GM19372 (cell line): ENCODE data around the gene FER1L5.

Experiments
- ATAC-seq: cut with Tn5 transposase; IDR thresholded peaks from one replicate; pipeline ENCODE4 v1.9.1; 2021; ENCODE audit warnings: mild to moderate bottlenecking, low read depth, moderate library complexity; ENCODE audit not compliant: unreplicated experiment

The FER1L5 gene

DNA sequence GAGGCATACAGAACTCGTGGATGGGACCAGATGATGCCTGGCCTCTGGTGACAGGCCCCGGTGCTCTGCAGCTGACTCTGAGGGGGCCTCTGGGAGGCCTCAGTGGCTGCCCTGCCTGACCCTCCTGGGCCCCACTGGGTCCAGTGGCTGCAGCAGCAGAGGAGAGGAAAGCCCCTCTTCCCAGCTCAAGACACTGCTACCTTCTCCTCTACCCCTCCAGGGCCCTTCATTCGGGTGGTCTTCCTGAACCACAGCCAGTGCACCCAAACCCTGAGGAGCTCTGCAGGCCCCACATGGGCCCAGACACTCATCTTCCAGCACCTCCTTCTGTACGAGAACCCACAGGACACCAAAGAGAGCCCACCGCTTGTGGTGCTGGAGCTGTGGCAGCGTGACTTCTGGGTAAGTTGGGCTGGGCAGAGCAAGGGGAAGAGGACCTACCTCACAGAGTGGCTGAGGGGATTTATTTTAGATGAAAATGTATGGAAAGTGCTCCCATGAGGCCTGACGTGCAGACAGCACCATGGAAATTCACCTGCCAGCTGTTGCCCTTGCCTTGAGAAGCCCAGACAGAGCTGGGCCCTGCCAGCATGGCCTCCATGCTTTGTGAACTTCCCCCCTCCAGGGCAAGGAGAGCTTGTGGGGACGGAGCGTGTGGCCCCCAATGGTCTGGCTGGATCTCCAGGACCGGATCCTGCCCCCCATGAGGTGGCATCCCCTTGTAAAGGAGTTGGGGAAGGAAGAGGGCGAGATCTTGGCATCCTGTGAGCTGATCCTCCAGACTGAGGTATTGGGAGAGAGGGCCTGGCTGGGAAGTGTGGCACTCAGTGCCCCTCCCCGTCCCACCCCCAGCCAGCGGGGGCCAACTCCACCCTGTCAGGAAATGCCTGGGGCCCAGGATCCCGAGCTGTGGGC is 51.0 kb downstream of the FER1L5 start:
- ATAC-seq, result no peak

DNA sequence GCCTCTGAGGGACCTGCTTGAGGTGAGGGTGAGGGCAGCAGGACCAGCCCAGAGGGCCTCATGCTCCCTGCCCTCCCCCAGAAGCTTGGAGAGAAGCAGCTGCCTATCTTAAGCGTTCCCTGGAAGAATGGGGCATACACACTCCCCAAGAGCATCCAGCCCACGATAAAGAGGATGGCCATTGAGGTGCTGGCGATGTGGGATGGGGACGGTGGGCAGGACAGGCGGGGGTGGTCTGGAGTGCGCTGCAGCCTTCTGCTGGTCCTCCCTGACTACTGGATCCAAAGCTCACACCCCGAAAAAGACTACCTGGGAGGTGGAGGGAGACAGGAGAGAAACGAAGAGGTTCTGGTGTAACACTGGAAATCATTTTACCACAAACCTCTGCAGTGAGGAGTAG is 51.7 kb downstream of the FER1L5 start:
- ATAC-seq, result no peak

DNA sequence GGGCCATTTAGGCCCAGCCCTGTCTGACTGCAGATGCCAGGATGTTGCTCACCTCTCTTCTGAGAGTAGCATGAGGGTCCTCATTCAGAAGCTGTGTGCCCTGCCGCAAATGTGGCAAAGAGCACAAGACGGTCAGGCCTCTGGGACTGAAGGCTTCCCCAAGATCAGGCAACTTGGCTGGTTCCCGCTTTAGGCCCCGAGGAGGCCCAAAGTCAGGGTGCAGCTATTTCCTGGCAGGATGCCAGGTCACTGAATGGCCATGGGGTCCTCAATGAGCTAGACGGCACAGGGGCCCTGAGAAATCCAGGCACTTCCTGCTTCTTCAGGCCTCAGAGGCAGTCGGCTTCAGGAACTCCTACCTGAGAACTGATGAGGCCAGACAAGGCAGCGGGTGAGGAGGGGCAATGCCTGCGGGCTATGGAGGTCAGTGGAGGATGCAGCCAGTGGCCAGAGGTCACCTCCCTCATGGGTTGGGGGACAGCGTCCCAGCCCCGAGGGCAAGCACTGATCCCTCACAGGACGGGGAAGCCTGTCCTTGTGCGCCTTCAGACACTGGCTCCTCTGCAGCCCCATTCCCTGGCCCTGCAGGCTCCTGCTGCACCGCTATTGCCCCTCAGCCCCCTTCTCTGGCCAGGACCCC is 52.4 kb downstream of the FER1L5 start:
- ATAC-seq, result no peak

DNA sequence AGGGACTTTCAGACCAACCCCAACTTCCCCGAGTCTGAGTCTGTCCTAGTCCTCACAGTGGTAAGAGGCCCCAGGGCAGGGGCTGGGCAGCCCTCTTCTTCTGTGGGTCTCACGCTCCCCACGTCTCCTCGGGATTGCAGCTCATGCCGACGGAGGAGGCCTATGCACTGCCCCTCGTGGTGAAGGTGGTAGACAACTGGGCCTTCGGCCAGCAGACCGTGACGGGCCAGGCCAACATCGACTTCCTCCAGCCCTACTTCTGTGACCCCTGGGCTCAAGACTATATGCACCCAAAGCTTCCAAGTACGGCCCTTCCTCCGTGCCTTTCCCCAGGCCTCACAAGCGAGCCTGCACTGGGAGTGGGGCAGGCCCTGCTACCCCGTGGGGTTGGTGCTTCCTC is 53.0 kb downstream of the FER1L5 start:
- no peak for ATAC-seq

DNA sequence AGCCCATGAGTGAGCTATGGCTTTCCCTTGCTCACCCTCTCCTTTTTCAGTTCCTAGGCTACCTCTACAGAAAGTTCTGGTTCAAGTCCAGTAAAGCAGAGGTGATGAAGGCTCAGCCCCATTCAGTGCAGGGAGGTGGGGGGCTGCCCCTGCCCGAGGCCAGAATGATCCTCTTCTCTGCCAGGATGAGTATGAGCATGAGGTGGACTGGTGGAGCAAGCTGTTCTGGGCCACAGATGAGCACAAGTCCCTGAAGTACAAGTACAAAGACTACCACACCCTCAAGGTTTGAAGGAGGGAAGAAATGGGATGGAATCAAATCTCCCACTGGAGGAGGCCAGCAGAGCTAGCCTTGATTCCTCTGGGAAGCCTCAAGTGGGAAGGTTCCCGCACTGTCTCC is 54.9 kb downstream of the FER1L5 start:
- no peak for ATAC-seq

DNA sequence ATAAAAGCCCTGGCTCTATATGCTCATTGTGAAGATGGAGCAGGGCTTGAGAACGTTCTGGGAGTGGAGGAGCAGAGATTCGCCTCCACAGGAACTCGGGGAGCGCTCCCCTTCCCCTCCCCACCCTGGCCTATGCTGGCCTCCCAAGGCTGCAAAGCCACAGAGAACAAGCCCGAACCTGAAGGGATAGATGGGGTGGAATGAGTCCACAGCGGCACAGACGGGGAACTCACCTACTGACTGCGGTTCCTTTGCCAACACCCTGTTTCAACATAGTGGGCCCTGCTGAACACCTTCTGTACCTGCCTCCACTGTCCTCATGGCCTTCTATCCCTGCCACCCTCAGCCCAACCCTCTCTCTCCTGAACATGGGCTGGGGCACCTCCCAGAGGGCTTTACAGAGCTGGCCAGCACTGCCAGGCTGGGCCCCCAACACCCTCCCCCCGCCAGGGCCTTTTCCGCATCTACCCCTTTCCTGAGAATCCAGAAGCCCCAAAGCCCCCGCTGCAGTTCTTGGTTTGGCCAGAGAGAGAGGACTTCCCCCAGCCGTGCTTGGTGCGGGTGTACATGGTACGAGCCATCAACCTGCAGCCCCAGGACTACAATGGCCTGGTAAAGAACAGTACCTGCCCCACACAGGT is 55.8 kb downstream of the FER1L5 start:
- no peak for ATAC-seq

DNA sequence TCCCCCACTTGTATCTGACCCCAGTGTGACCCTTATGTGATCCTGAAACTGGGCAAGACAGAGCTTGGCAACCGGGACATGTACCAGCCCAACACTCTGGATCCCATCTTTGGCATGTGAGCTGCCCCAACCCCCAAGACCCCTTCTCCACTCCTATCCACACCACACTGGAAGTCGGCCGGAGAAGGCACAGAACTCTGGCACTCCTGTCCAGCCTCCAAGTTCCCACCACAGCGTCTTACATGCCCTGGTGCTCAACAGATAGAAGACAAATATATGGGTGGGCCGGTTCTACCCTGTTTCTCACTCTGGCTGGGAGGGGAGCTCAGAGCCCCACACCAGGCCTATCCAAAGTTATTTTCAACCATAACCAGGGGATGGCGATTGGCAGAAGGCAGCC is 56.5 kb downstream of the FER1L5 start:
- ATAC-seq, result no peak

DNA sequence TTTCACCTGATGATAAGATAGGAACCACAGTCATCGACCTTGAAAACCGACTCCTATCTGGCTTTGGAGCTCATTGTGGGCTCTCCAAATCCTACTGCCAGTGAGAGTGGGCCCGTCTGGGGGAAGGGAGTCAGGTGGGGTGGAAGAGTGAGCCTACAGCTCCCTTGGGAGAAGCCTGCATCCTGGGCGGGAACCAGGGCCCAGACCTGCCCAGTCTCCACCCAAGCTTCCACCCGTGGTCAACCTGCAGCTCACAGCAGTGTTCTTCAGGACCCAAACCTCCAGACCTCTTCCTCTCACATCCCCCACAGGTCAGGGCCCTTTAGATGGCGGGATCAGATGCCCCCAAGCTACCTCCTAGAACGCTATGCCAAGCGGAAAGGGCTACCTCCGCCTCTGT is 57.1 kb downstream of the FER1L5 start:
- no peak for ATAC-seq

DNA sequence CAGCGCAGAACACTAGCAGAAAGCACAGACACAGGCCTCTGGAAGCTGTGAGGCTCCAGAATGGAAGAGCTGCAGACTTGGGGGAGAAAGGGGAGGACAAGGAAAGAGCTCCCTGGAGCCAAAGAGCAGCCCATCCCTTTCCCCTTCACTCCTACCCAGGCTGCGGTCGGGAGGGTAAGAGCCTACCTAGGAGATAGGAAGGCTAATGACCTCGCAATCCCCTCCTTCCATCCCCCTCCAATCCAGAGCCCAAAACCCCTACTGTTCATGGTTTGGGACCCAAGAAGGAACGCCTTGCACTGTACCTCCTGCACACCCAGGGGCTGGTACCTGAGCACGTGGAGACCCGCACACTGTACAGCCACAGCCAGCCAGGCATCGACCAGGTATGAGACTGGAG is 57.5 kb downstream of the FER1L5 start:
- no peak for ATAC-seq

DNA sequence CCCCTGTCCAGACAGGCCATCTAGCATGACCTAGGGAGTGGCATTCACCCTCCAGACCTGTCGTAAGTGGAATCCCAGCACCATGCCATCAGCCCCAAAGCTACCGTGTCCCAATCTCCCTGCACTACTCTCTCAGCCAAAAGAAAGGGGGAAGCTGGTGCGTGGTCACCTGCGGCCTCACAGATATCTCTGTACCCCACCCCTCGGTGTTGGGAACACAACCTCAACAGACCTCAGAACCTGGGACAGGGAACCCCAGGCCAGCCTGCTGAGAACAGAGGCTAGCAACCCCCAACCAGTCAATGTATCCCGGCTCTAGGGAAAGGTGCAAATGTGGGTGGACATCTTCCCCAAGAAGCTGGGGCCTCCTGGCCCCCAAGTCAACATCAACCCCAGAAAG is 59.1 kb downstream of the FER1L5 start:
- ATAC-seq, result no peak

DNA sequence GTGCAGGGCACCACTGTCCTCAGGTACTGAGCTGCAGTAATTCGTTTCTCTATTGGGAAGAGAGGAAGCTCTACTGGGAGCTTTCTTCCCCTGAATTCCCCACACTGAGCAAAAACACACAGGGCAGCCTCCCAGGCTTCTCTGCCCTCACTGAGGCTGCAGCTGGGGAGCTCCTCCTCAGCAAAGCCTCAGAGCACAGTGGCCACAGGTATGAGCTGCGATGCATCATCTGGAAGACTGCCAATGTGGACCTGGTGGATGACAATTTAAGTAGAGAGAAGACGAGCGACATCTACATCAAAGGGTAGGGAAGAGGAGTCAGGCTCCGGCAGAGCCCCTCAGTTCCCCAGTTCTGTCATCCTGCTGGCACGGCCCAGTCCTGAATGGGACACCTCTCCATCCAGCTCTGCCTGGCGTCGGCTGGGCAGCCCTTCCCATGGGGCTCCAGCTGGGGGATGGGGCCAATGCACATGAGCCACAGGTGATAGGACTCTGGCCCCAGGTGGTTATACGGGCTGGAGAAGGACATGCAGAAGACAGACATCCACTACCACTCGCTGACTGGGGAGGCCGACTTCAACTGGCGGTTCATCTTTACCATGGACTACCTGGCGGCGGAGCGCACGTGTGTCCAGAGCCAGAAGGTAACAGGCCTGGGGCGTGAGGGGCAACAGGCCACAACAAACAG is 59.7 kb downstream of the FER1L5 start:
- ATAC-seq, result no peak

DNA sequence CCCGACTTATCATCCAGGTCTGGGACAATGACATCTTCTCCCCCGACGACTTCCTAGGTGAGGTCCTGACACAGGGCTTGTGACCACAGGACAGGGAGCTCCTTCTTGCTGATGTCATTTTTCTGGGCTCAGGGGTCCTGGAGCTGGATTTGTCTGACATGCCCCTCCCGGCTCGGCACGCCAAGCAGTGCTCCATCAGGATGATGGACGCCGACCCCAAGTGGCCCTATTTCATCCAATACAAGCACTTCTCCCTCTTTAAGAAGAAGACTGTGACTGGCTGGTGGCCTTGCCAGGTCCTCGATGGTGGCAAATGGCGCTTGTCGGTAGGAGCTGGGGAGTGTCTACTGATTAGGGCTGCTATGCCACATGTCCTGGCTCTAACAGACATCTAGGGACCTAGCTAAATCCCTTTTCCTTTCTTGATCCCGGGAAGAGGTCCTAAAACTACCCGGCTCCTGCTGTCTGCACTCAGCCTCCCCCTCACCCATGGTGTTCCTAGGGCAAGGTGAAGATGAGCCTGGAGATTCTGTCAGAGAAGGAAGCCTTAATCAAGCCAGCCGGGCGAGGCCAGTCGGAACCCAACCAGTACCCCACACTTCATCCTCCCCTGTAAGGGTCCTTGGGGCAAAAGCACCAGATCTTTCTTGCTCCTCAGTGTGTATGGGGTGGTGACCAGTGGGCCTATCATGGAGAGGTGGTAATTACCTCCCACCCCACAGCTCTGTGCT is 60.6 kb downstream of the FER1L5 start:
- ATAC-seq, result no peak

DNA sequence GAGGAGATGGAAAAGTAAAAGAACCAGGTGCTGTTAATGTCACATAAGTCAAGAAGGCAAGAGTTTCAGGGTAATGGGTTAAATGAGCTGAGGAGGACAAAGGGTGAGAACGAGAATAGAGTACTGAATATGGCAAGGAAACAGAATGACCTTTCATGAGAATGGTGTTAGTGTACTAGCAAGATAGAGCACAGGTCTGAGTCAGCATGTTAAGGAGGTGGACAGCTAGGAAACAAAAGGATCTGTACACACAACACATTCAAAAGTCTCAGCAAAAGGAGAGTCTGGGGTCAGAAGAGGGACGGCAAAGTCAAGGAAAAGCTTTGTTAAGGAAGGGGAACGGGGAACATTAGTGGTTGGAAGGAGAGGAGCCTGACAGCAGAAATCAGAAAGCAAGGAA is 68.4 kb downstream of the FER1L5 start:
- no peak for ATAC-seq

DNA sequence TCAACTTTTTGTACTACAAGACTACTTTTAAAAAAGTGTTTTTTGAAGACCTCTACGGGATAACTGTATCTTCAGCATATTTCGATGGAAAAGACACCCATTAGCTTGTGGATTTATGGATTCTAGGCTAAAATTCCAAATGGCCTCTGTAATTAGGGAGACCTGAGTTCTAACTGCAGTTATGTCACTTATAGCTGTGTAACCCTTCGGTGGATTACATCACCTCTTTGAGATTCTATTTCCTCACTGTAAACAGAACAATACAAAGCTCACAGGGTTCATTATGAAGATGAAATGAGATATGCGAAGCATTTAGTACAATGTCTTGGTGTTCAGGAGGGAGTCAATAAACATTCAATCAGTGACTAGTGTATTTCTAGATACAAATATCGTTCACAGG is 73.1 kb downstream of the FER1L5 start:
- ATAC-seq, result no peak

DNA sequence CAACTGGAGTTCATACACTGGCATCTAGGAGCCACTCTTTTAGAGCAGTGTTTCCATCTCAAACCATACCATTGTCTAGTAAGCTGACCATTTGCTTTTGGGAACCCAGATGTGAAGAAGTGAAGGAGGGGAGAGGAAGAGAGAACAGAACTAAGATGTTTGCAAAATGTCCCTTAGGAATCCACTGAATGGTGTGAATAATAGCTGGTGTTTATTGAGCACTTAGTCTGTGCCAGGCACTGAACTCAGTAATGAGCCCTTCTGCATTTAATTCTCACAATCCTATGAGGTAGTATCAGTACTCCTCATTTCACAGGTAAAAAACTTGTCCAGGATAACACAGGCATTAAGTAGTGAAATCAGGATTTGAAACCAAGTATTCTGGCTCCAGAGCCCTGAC is 73.8 kb downstream of the FER1L5 start:
- no peak for ATAC-seq

DNA sequence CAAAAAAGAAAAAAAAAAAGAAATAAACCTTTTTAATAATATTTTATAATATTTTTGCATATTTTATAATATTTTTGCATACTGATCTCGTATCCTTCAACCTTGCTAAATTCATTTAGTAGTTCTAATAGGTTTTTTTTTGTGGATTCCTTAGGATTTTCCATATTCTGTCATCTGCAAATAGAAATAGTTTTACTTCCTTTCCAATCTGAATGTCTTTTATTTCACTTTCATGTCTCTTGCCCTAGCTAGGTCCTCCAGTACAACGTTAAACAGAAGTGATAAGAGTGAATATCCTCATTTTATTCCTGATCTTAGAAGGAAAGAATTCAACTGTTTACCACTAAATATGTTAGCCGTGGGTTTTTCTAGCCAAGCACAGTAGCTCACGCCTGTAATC is 83.6 kb downstream of the FER1L5 start:
- ATAC-seq, result no peak

DNA sequence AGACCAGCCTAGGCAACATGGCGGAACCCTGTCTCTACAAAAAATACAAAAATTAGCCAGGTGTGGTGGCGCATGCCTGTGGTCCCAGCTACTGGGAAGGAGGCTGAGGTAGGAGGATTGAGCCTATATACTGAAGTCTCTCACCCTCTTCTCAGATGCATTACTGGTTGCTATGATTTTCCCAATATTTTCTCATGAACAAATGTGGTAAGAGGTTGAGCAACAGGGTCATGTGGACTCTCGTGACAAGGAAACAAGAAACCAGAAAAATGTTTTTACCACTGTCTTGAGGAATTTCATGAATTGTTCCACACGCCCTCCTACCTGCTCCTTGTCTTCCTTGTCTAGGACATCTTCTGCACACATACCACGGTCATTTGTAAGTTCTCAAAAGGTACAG is 84.9 kb downstream of the FER1L5 start:
- ATAC-seq, result no peak

DNA sequence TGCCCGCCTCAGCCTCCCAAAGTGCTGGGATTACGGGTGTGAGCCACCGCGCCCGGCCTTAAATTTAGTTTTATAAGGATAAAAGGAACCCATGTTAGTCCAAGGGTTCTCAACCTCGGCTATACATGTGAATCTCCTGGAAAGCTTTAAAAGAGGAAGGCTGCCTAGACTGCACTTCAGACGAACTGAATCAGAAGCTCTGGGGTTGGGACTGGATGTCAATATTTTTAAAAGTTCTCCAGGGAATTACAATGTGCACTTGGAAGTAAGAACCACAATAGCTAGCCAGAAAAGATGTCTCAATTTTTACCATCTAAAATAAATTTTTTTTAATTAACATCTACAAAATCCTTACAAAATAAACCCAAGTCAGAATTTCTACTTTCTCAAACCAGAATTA is 87.2 kb downstream of the FER1L5 start:
- no peak for ATAC-seq

DNA sequence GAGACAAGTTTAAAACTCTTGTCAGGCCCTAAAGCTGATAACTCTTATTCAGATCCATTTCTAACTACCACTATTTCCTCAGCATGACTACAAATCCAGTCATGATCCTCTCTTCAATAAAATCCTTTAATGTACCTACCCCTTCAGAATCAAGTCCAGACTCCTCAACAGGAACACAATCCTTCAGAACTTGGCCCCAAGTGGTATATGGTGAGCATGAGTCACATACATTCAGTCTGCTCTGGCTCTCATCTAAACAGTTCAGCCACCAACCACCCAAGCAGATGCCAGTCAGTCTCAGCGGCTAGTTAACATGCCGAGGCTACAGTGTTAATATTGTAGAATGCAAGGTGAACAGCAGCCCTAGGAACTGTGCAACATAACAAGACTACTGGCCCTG is 87.6 kb downstream of the FER1L5 start:
- ATAC-seq, result no peak

DNA sequence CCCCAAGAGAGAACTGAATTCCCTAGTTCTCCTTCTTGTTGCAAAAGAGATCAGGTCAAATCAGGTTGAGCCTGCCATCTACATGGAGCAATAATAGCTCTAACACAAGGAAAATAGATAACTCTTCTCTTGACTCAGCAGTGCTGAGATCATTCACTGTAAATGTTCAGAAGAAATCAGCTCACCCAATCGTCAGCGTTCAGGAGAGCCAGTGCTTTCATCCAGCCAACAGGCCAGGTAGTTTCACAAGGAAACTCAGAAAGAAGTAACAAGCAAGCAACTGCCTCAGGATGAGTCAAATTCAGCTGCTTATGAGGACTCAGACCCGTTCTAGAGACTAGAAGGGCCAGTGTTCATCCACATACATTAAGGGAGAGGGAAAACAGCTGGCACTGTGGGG is 91.4 kb downstream of the FER1L5 start:
- no peak for ATAC-seq
